ENCODE data around the gene YIPF2. TPM values are rescaled to one million over a fixed set of nuclear protein-coding genes. Genes with fewer than 3 reads are reported as not detected.
A peak's percentile ranks its signal among the peaks of the same experiment; 100 is the strongest.
"Not testable (repeated sequence)": the region's sequence is repeated elsewhere in the genome, so short reads cannot be mapped to it uniquely, and the experiment has no call there.

The YIPF2 gene
- total RNA-seq, 1 donor from 2014 or later, result 68.4 TPM

DNA sequence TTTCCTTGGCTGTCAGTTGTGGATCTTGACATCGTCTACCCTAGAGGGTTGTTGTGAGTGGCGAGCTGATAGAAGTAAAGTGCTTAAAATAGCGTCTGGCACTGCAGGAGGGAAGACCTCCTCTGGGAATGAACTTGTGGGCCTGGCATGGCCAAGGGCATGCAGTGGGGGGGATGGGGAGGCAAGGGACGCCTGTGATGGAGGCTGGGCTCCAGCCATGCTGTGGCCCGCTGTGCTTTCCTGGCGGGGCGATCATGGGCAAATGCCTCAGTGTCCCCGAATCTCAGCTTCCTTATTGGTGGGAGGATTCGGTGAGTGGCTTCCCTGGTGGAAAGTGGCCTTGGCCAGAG lies 46.4 kb downstream of the YIPF2 start:
- Mint-ChIP-seq H3K4me1 (ENCODE audit: unreplicated experiment) (peaks cover 49% of the 10 kb centered on the region), H3K4me3 (ENCODE audit: unreplicated experiment) (no peak overlapping the region), H3K27me3 (ENCODE audit: unreplicated experiment) (no peaks in the 10 kb centered on the region), H3K27ac (ENCODE audit: unreplicated experiment) (peak overlapping the region; percentile 42), H3K36me3 (ENCODE audit: unreplicated experiment) (peaks cover 3% of the 10 kb centered on the region), H3K9me3 (ENCODE audit: unreplicated experiment) (no peaks in the 10 kb centered on the region)
- TF ChIP-seq, protein P1, sequence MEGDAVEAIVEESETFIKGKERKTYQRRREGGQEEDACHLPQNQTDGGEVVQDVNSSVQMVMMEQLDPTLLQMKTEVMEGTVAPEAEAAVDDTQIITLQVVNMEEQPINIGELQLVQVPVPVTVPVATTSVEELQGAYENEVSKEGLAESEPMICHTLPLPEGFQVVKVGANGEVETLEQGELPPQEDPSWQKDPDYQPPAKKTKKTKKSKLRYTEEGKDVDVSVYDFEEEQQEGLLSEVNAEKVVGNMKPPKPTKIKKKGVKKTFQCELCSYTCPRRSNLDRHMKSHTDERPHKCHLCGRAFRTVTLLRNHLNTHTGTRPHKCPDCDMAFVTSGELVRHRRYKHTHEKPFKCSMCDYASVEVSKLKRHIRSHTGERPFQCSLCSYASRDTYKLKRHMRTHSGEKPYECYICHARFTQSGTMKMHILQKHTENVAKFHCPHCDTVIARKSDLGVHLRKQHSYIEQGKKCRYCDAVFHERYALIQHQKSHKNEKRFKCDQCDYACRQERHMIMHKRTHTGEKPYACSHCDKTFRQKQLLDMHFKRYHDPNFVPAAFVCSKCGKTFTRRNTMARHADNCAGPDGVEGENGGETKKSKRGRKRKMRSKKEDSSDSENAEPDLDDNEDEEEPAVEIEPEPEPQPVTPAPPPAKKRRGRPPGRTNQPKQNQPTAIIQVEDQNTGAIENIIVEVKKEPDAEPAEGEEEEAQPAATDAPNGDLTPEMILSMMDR (IDR thresholded peaks at IDR 0.05), result no peak
- DNase-seq (ENCODE audit: extremely low spot score, unreplicated experiment), result no peak

DNA sequence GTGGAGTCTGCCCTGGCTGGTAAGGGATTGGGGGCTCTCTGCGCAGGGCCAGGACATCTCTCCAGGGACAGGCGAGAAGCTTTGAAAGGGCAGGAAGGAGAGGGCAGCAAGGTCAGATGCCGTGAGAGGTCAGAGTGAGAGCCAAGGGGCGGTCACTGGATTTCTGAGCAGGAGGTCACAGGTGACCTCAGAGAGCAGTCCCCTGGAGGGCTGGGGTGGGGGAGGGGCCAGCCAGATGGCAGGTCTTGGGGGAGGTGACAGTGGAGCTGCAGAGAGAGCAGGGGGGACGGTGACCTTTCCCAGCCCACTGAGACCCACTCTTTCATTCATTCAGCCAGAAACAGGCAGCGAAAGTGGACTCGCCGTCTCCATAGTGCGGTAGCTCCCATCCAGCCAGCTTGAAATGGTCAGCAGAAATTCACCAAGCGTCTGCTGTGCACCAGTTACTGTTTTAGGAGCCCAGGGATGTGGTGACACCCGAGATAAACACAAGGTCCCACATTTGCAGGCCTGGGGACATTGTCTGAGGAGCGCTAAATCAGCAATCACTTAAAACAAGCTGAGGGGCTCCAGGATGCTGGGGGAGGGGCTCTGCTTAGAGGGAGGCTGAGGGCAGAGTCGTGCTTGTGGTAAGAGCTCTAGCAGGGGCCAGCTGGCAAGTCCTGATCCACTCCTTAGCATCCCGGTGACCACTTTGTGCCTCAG lies 46.9 kb downstream of the YIPF2 start:
- Mint-ChIP-seq H3K4me3 (ENCODE audit: unreplicated experiment) (no peak overlapping the region), H3K27ac (ENCODE audit: unreplicated experiment) (peak overlapping the region; percentile 42), H3K27me3 (ENCODE audit: unreplicated experiment) (no peaks in the 10 kb centered on the region), H3K4me1 (ENCODE audit: unreplicated experiment) (peaks cover 48% of the 10 kb centered on the region), H3K36me3 (ENCODE audit: unreplicated experiment) (peaks cover 3% of the 10 kb centered on the region), H3K9me3 (ENCODE audit: unreplicated experiment) (no peaks in the 10 kb centered on the region)
- DNase-seq (ENCODE audit: extremely low spot score, unreplicated experiment), result no peak
- TF ChIP-seq, protein P1 (IDR thresholded peaks at IDR 0.05), result no peak

DNA sequence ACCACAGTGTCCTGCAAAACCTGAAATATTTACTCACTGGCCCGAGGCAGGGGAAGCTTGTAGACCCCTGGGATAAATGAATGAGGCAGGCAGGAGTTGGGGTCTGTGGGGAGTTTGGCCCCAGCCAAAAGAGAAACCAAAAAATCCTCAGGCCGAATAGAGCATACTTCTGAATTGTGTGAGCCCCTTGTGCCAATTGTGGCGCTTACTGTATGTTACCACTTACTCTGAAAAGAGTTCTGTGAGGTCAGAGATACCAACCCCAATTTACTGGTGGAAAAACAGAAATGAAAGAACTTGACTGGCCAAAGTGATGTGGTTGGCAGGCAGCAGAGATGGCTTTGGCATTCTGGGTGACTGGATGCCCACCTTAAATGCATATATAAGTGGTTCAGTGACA lies 50.2 kb downstream of the YIPF2 start:
- TF ChIP-seq, protein P1 (IDR thresholded peaks at IDR 0.05), result no peak
- peaks cover 36% of the 10 kb centered on the region for H3K4me1 Mint-ChIP-seq (ENCODE audit: unreplicated experiment)
- H3K27me3 Mint-ChIP-seq (ENCODE audit: unreplicated experiment), result no peaks in the 10 kb centered on the region
- no peak for DNase-seq (ENCODE audit: extremely low spot score, unreplicated experiment)
- peaks cover 3% of the 10 kb centered on the region for H3K36me3 Mint-ChIP-seq (ENCODE audit: unreplicated experiment)
- no peak overlapping the region for H3K4me3 Mint-ChIP-seq (ENCODE audit: unreplicated experiment)
- peak overlapping the region; percentile 23 for H3K27ac Mint-ChIP-seq (ENCODE audit: unreplicated experiment)
- H3K9me3 Mint-ChIP-seq (ENCODE audit: unreplicated experiment), result no peaks in the 10 kb centered on the region

DNA sequence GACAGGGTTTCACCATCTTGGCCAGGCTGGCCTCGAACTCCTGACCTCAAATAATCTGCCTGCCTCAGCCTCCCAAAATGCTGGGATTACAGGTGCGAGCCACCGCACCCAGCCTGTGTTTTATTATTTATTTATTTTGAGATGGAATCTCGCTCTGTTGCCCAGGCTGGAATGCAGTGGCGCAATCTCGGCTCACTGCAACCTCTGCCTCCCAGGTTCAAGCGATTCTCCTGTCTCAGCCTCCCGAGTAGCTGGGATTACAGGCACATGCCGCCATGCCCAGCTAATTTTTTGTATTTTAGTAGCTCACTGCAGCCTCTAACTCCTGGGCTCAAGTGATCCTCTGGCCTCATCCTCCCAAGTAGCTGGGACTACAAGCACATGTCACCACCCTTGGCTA lies 50.8 kb downstream of the YIPF2 start:
- not testable (repeated sequence) for H3K4me3 Mint-ChIP-seq (ENCODE audit: unreplicated experiment); H3K36me3 Mint-ChIP-seq (ENCODE audit: unreplicated experiment); H3K27me3 Mint-ChIP-seq (ENCODE audit: unreplicated experiment); H3K9me3 Mint-ChIP-seq (ENCODE audit: unreplicated experiment); DNase-seq (ENCODE audit: extremely low spot score, unreplicated experiment)
- peak overlapping the region; percentile 23 for H3K27ac Mint-ChIP-seq (ENCODE audit: unreplicated experiment)
- H3K4me1 Mint-ChIP-seq (ENCODE audit: unreplicated experiment), result peaks cover 43% of the 10 kb centered on the region

DNA sequence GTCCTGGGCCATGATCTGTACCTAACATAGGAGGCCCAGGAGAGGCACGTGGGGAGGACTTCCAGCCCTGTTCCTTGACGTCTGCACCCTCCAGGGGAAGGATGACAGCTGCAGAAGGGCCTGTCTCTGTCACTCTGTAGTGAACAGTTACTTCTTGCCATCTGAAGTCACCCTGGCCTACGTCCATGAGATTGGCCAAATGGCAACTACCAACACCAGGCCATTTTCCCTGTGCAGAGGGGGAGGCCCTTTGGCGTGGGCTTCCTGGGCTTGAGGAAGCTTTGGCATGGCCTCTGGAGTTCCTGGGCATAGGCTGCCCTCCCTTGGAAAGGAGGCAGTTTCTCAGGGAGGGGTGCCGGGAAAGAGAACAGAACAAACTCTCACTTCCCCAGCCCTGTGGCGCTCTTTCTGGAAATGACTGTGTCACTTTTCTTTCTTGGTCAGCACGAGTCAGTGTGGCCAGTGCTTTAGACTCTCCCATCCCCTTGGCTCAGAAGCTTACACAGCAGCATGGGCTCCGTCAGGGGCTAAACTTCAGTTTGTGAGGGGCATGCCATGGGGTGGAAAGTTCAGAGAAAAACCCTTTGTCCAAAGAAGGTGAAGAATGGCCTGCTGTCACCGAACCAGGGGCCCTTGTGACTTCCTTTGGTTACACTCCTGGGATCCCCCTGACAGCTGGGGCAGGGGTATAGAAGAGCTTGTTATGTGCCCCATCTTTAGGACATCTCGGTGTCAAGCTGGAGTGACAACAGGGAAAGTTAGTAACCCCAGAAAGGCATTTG lies 51.8 kb downstream of the YIPF2 start:
- H3K4me1 Mint-ChIP-seq (ENCODE audit: unreplicated experiment), result peaks cover 37% of the 10 kb centered on the region
- H3K36me3 Mint-ChIP-seq (ENCODE audit: unreplicated experiment), result peaks cover 3% of the 10 kb centered on the region
- TF ChIP-seq, protein P1 (IDR thresholded peaks at IDR 0.05), result no peak
- H3K27me3 Mint-ChIP-seq (ENCODE audit: unreplicated experiment), result no peaks in the 10 kb centered on the region
- no peak for DNase-seq (ENCODE audit: extremely low spot score, unreplicated experiment)
- H3K9me3 Mint-ChIP-seq (ENCODE audit: unreplicated experiment), result no peaks in the 10 kb centered on the region
- peak overlapping the region; percentile 60 for H3K27ac Mint-ChIP-seq (ENCODE audit: unreplicated experiment)
- H3K4me3 Mint-ChIP-seq (ENCODE audit: unreplicated experiment), result no peak overlapping the region
